H9 (cell line): Measurements from ENCODE around the gene RABGAP1L. TPM values are rescaled to one million over a fixed set of nuclear protein-coding genes. Genes with fewer than 3 reads are reported as not detected.
A peak's percentile ranks its signal among the peaks of the same experiment; 100 is the strongest.

Experiments used
- DNase-seq: peaks from one replicate; pipeline ENCODE4 v3.0.0-alpha.2; 2017
- H2AFZ ChIP-seq: one replicate; pipeline ENCODE4 v1.6.1; 2013; ENCODE audit warnings: mild to moderate bottlenecking, low read length, control low read depth, moderate library complexity
- H2AK5ac ChIP-seq: 2 replicates; pipeline ENCODE4 v1.6.1; 2013; ENCODE audit warnings: low read length, control low read depth, mixed read lengths; ENCODE audit not compliant: insufficient read length
- H2BK120ac ChIP-seq: one replicate; pipeline ENCODE4 v1.6.1; 2013; ENCODE audit warnings: low read depth, mild to moderate bottlenecking, low read length, control low read depth, inconsistent platforms; ENCODE audit not compliant: poor library complexity, severe bottlenecking
- H2BK12ac ChIP-seq: 2 replicates; pipeline ENCODE4 v1.6.1; 2013; ENCODE audit warnings: low read length, control low read depth, mixed read lengths, low read depth; ENCODE audit not compliant: insufficient read length
- H2BK15ac ChIP-seq: 2 replicates; pipeline ENCODE4 v1.6.1; 2013; ENCODE audit warnings: low read depth, low read length, control low read depth
- H2BK20ac ChIP-seq: one replicate; pipeline ENCODE4 v1.6.1; 2013; ENCODE audit warnings: low read depth, mild to moderate bottlenecking, low read length, control low read depth, inconsistent platforms; ENCODE audit not compliant: poor library complexity, severe bottlenecking
- H2BK5ac ChIP-seq: 2 replicates; pipeline ENCODE4 v1.6.1; 2013; ENCODE audit warnings: low read length, control low read depth, mixed read lengths; ENCODE audit not compliant: insufficient read length
- H3K14ac ChIP-seq: 2 replicates; pipeline ENCODE4 v1.6.1; 2013; ENCODE audit warnings: low read length, control low read depth; ENCODE audit not compliant: insufficient read depth
- H3K18ac ChIP-seq: 2 replicates; pipeline ENCODE4 v1.6.1; 2013; ENCODE audit warnings: low read depth, mild to moderate bottlenecking, mixed read lengths, low read length, control low read depth; ENCODE audit not compliant: insufficient read length
- H3K23ac ChIP-seq: 2 replicates; pipeline ENCODE4 v1.6.1; 2013; ENCODE audit warnings: low read length, control low read depth, mixed read lengths, low read depth; ENCODE audit not compliant: insufficient read length
- H3K23me2 ChIP-seq: 2 replicates; pipeline ENCODE4 v1.6.1; 2013; ENCODE audit warnings: low read depth, mild to moderate bottlenecking, mixed read lengths, low read length, control low read depth; ENCODE audit not compliant: insufficient read length, poor library complexity, severe bottlenecking
- H3K27ac ChIP-seq: 2 replicates; pipeline ENCODE4 v1.5.1; 2013; ENCODE audit warnings: low read length, control low read depth, mixed read lengths, low read depth; ENCODE audit not compliant: insufficient read length
- H3K27me3 ChIP-seq: 2 replicates; pipeline ENCODE4 v1.6.1; 2013; ENCODE audit warnings: low read length, control low read depth, inconsistent platforms; ENCODE audit not compliant: insufficient read depth
- H3K4ac ChIP-seq: 2 replicates; pipeline ENCODE4 v1.6.1; 2013; ENCODE audit warnings: low read depth, mild to moderate bottlenecking, control low read depth, inconsistent platforms, low read length, moderate library complexity
- H3K4me1 ChIP-seq: 2 replicates; pipeline ENCODE4 v1.6.1; 2013; ENCODE audit warnings: low read length, control low read depth, inconsistent platforms; ENCODE audit not compliant: insufficient read depth
- H3K4me2 ChIP-seq: 2 replicates; pipeline ENCODE4 v1.6.1; 2013; ENCODE audit warnings: low read length, control low read depth, mixed read lengths; ENCODE audit not compliant: insufficient read length, insufficient read depth
- H3K56ac ChIP-seq: 2 replicates; pipeline ENCODE4 v1.6.1; 2013; ENCODE audit warnings: low read depth, mild to moderate bottlenecking, mixed read lengths, low read length, control low read depth; ENCODE audit not compliant: insufficient read length
- H3K79me1 ChIP-seq: 2 replicates; pipeline ENCODE4 v1.6.1; 2013; ENCODE audit warnings: low read depth, mild to moderate bottlenecking, moderate library complexity, low read length, control low read depth, inconsistent platforms; ENCODE audit not compliant: insufficient read depth, poor library complexity, severe bottlenecking
- H3K79me2 ChIP-seq: 2 replicates; pipeline ENCODE4 v1.6.1; 2013; ENCODE audit warnings: low read length, control low read depth, inconsistent platforms; ENCODE audit not compliant: insufficient read depth
- H3K9ac ChIP-seq: 2 replicates; pipeline ENCODE4 v1.6.1; 2013; ENCODE audit warnings: low read length, control low read depth, mixed read lengths; ENCODE audit not compliant: insufficient read length; ENCODE audit errors: extremely low read depth
- H3K9me3 ChIP-seq: one replicate; pipeline ENCODE4 v1.6.1; 2013; ENCODE audit warnings: low read depth, low read length, inconsistent platforms; ENCODE audit not compliant: control insufficient read depth
- H3T11ph ChIP-seq: one replicate; pipeline ENCODE4 v1.6.1; 2013; ENCODE audit warnings: mild to moderate bottlenecking, low read length, control low read depth, inconsistent platforms
- H4K20me1 ChIP-seq: one replicate; pipeline ENCODE4 v1.6.1; 2013; ENCODE audit not compliant: control insufficient read depth, insufficient read length, insufficient read depth
- H4K5ac ChIP-seq: 2 replicates; pipeline ENCODE4 v1.6.1; 2013; ENCODE audit warnings: low read depth, mild to moderate bottlenecking, mixed read lengths, low read length, control low read depth; ENCODE audit not compliant: insufficient read length
- H4K8ac ChIP-seq: replicated peaks from 2 replicates; pipeline ENCODE4 v1.6.1; 2013; ENCODE audit warnings: low read length, control low read depth, mixed read lengths, low read depth; ENCODE audit not compliant: insufficient read length
- H4K91ac ChIP-seq: 2 replicates; pipeline ENCODE4 v1.6.1; 2013; ENCODE audit warnings: low read depth, mild to moderate bottlenecking, moderate library complexity, mixed read lengths, low read length, control low read depth; ENCODE audit not compliant: insufficient read length
- H3K27ac Mint-ChIP-seq, 3 experiments: 2 replicates in 2 of 3; 3 replicates in 1 of 3; pipeline ENCODE4 v1.8.0; 2020 to 2021; ENCODE audit warnings: mixed read lengths in 3 of 3, mild to moderate bottlenecking in 1 of 3, moderate library complexity in 1 of 3
- H3K27me3 Mint-ChIP-seq: 2 replicates; pipeline ENCODE4 v1.8.0; 2021; ENCODE audit warnings: low read depth, mild to moderate bottlenecking, moderate library complexity, mixed read lengths
- H3K36me3 Mint-ChIP-seq, 3 experiments: 2 replicates in 2 of 3; 3 replicates in 1 of 3; pipeline ENCODE4 v1.8.0; 2020 to 2021; ENCODE audit warnings: low read depth in 3 of 3, mixed read lengths in 3 of 3; ENCODE audit not compliant: insufficient read depth in 1 of 3
- H3K4me1 Mint-ChIP-seq, 2 experiments: 2 replicates each; pipeline ENCODE4 v1.8.0; 2020; ENCODE audit warnings: mixed read lengths in 2 of 2
- H3K4me3 Mint-ChIP-seq, 2 experiments: 2 replicates in 1 of 2; 3 replicates in 1 of 2; pipeline ENCODE4 v1.8.0; 2020 to 2021; ENCODE audit warnings: mild to moderate bottlenecking in 2 of 2, mixed read lengths in 2 of 2, moderate library complexity in 1 of 2
- H3K9me3 Mint-ChIP-seq, 2 experiments: 2 replicates in 1 of 2; 3 replicates in 1 of 2; pipeline ENCODE4 v1.8.0; 2020; ENCODE audit warnings: mild to moderate bottlenecking in 2 of 2, mixed read lengths in 2 of 2, moderate library complexity in 1 of 2
- CTCF ChIP-seq: fragments of 200-600 bp; sonication (generic); conservative IDR thresholded peaks from 3 replicates; pipeline ENCODE4 v1.8.0; 2021; ENCODE audit warnings: antibody characterized with exemption, mild to moderate bottlenecking
- WGBS: extraction: QIAGEN DNeasy Blood & Tissue Kit; methylation state at CpG from one replicate; pipeline ENCODE4 v1.1.7; 2013; ENCODE audit warnings: missing lambda C conversion rate, low lambda C conversion rate, mixed read lengths; ENCODE audit not compliant: insufficient read length; ENCODE audit errors: extremely low coverage; 5-methylcytosine and 5-hydroxymethylcytosine counted together
- total RNA-seq: library from RNA; stranded (reverse); gene quantifications from 2 replicates; pipeline ENCODE4 v1.2.1, GENCODE V29; 2021

RABGAP1L gene
- total RNA-seq, 1 experiment from 2014 or later, result 147 TPM

DNA sequence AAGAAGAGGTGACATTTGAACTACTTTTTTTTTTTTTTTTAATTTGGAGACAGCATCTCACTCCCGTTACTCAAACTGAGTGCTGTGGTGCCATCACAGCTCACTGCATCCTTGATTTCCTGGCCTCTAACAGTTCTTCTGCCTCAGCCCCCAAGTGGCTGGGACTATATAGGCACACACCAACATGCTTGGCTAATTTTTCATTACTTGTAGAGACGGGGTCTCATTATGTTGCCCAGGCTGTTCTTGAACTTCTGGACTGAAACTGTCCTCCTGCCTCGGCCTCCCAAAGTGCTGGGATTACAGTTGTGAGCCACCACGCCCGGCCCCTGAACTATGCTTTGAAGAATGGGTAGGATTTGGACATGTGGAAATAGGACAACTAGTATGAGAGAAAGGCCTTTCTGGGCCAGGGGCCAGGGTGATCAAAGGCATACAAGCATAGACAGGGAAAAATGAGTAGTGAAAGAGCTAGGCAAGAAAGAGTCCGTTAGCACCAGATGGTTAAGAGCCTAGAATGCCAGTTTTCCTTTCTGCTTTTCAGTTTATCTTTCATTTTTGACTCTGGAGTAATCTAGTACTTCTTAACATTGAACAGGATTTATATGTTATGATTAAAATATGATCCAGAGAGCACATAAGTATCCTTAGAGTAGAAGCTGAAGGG, 6.3 kb downstream of the RABGAP1L start:
- Histone ChIP-seq H4K20me1 (no peaks in the 10 kb centered on the region), H3K56ac (no peak overlapping the region), H2AK5ac (no peak overlapping the region), H3K4me1 (no peaks in the 10 kb centered on the region), H2BK12ac (no peak overlapping the region), H3K18ac (no peak overlapping the region), H2BK20ac (no peak overlapping the region), H2BK5ac (no peak overlapping the region), H3K4ac (no peak overlapping the region), H3K79me1 (no peaks in the 10 kb centered on the region), H3K14ac (no peak overlapping the region), H3K9ac (no peak overlapping the region), H3K27ac (no peak overlapping the region), H3K4me2 (no peak overlapping the region), H3K27me3 (no peaks in the 10 kb centered on the region), H3K23me2 (no peaks in the 10 kb centered on the region), H4K5ac (no peak overlapping the region), H2BK15ac (no peak overlapping the region), H3K79me2 (no peaks in the 10 kb centered on the region), H2AFZ (no peak overlapping the region), H4K8ac (no peak overlapping the region), H3K23ac (no peak overlapping the region), H3T11ph (no peak overlapping the region), H3K9me3 (no peaks in the 10 kb centered on the region), H2BK120ac (no peak overlapping the region), H4K91ac (no peak overlapping the region)
- H3K27ac Mint-ChIP-seq, result peak overlapping the region in 1 of 3 experiments; percentile 54; a peak in 3 of 7 replicates
- H3K4me3 Mint-ChIP-seq, result no peak overlapping the region
- H3K27me3 Mint-ChIP-seq, result no peaks in the 10 kb centered on the region; the same call in 1 of the 2 replicates
- no peaks in the 10 kb centered on the region for H3K36me3 Mint-ChIP-seq
- DNase-seq, result no peak
- H3K9me3 Mint-ChIP-seq, result no peaks in the 10 kb centered on the region
- peaks cover 12 to 14% of the 10 kb centered on the region in 2 experiments for H3K4me1 Mint-ChIP-seq
- TF ChIP-seq CTCF, result peak; percentile 35; the same call in 2 of the 3 replicates
- no CpG with 5 or more reads among the region's 6 CpGs for WGBS
